GM12891 (cell line): ENCODE measurements around the gene B3GNT5.

Experiments used
- POLR2A ChIP-seq: IDR thresholded peaks from 2 replicates; pipeline ENCODE4 v1.6.1; 2011; ENCODE audit warnings: low read depth, low read length, control low read depth
- POLR2AphosphoS5 ChIP-seq: IDR thresholded peaks from 2 replicates; pipeline ENCODE4 v1.6.1; 2011; ENCODE audit warnings: low read depth, low read length, control low read depth
- TAF1 ChIP-seq: IDR thresholded peaks from 2 replicates; pipeline ENCODE4 v1.6.1; 2011; ENCODE audit warnings: low read depth, low read length, control low read depth

GRCh38 chr3:183259087-183259486 lies 6.0 kb downstream of the B3GNT5 start:
- TF ChIP-seq POLR2AphosphoS5 = no peak
- TF ChIP-seq POLR2A = no peak
- TF ChIP-seq TAF1 = no peak
